GM21423 (cell line): ENCODE measurements around the gene SMAD4.

ENCODE experiments used
- ATAC-seq: cut with Tn5 transposase; IDR thresholded peaks from one replicate; pipeline ENCODE4 v1.9.1; 2021; ENCODE audit warnings: mild to moderate bottlenecking, moderate library complexity; ENCODE audit not compliant: unreplicated experiment

SMAD4 gene

DNA sequence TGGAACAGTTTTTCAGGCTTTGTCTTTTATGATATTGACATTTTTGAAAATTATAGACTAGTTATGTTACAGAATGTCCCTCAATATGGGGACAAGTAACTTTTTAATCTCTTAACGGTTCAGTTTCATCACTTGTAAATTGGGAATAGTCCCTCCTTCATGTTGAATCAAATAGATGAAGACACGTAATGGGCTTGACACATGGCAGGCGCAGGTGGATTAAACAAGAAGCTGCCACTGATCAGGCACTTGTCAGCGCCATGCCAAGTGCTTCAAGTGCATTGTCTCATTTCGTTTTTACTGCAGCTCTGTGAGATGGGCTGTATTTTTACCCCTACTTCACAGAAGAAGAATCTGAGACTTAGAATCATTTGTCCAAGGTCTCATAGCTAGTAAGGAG, 9.5 kb upstream of the SMAD4 start:
- ATAC-seq: no peak

DNA sequence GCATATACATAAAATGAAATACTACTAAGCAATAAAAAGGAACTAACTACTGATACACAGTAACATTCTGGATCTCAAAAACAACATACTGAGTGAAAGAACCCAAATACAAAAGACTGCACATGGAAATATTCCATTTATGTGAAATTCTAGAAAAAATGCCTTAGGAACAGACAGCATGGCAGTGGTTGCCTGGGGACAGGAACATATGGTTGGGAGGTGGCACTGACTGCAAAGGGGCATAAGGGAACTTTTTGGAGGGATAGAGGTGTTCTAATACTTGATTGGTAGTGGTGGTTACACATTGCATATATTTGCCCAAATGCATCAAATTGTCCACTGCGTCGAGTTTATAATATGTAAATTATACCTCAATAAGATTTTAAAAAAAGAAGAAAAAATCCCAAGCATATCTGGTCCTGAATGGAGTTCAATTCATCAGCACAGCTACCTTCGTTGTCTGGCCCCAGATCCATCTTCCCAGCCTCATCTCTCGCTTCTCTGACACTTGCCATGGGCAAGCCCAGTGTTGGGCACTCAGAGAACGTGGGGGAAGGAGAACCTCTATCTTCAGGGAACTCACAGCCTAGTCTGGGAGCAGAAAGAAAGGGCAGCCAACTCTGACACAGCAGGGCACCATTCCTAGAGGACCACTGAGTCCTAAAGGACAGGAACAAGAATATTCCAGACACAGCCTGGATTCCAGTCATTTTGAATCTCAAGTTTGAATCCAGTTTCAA, 8.6 kb upstream of the SMAD4 start:
- no peak for ATAC-seq

DNA sequence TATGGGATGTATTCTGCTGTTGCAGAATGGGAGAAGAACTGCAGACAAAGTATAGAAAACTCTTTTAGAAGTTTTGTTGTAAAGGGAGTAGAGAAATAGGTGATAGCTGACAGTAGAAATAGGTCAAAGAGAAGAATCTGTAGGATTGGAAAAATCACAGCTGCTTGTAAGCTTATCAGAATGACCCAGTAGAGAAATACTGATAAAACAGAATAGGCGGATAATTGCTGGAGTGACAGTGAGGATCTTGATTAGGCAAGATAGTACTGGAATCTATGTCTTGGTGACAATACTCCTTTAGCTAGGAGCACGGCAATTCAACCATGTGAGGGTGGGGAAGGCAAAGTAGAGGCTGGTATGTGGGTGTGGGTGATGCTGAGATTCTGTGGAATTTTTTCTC, 4.5 kb upstream of the SMAD4 start:
- no peak for ATAC-seq

DNA sequence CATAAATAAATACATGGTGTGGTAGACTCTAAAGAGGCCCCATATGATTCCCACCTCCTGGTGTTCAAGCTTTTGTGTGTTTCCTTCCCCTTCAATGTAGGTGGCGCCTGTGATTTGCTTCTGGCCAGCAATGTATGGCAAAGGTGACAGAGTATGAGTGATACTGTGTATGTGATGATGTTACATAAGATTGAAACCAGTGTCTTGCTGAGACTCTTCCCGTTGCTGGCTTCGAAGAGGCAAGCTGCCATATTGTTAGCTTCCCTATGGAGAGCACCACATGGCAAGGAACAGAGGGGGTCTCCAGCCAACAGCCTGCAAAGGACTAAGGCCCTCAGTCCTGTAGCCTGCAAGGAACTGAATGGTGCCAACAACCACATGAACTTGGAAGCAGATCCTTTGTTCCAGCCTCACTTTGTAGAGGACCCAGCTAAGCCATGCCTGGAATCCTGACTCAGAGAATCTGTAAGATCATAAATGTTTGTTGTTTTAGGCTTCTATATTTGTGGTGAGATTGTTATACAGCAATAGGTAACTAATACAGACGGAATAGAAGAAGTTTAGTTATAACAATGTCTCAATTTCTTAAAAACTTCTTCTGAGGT, 1.7 kb upstream of the SMAD4 start:
- ATAC-seq: no peak

DNA sequence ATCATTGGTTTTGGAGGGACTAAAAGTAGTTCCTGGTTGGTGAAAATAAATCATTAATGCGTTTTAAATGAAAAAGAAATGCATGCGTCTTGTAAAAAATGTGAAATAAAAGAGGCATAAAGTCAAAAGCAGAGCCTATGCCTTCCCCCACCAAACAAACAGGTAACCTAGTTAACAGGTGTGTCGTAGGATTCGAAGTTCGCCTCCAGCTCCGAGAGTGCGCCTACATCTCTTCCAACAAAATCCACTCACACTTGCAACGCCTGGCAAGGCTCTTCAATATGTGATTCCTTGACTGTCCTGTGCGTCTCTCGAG, 677 bp upstream of the SMAD4 start:
- ATAC-seq: no peak

DNA sequence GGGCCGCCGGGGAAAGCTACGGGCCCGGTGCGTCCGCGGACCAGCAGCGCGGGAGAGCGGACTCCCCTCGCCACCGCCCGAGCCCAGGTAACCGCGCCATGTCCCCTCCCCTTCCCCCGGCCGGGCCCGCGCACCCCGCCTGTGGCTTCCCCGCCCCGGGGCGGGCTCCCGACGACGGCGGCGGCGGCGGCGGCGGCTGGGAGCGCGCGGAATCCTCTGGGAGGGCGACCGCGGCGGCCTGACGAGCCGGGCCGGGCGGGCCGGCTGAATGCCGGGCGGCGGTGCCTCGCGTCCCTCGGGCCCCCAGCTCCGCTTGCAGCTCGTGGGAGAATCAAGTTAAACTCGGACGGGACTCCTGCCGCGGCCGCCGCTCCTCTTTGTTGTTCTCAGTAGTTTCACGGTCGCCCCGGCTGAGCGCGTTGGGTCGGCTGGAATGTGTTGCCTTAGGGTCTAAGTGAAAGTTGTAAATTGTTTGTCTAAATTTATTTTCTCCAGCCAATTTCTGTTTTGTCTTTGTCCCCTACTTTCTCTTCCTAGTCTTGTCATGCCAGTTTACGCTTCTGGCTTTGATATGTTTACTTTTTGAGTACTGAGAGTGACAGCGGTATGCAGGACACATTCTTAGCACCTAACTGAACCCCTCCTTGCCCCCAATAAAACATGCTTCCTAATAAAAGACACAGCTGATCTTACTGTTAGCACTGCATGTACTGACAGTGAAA, 685 bp downstream of the SMAD4 start:
- ATAC-seq: peak; percentile 59

DNA sequence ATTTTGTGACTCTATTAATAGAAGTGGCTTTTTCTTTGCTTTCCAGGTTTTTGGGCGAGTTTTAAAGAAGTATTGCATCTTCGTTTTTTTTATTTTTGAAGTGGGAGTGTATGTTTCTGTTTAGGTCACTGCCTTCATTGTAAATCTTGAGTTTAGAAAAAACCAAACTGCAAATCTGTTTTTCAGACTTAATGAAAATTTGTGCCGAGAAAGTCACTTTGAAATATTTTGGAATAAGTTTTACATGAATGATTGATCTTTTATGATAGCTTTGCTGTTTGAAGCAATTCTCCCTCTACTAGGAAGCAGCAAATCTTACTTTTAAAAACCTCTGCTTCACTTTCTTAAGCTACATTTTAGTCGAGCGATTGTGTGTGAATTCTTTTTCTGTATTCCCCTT, 2.2 kb downstream of the SMAD4 start:
- no peak for ATAC-seq

DNA sequence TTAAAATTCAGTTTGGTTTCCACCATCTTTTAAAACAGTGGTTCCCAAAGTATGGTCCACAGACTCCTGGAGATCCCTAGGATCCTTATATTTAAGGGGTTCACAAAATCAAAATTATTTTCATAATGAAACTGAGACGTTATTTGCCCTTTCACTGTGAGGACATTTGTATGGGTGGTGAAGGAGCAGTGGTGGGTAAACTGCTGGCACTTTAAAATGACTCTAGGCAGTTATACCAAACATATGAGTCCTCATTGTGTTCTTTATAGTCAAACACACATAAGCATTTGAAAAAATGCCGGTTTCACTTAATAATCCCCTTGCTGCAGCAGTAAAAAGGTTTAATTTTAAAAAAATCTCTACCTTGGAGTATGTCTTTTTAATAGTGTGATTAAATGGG, 7.2 kb downstream of the SMAD4 start:
- no peak for ATAC-seq

DNA sequence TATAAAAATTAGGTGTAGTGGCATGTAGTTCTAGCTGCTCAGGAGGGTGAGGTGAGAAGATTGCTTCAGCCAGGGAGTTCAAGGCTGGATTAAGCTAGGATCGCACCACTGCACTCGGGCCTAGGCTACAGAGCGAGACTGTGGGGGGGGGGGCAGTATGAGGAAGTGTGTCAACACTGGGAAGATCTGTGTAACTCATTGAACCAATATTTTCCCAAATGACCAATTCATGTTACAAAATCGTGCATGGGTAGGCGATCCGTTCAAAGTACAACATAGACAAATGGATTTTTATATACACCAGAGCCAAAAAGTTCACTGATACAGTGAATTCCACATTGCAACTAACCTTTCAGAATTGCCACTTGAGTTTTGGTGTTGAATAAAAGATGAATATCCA, 8.1 kb downstream of the SMAD4 start:
- ATAC-seq: no peak

DNA sequence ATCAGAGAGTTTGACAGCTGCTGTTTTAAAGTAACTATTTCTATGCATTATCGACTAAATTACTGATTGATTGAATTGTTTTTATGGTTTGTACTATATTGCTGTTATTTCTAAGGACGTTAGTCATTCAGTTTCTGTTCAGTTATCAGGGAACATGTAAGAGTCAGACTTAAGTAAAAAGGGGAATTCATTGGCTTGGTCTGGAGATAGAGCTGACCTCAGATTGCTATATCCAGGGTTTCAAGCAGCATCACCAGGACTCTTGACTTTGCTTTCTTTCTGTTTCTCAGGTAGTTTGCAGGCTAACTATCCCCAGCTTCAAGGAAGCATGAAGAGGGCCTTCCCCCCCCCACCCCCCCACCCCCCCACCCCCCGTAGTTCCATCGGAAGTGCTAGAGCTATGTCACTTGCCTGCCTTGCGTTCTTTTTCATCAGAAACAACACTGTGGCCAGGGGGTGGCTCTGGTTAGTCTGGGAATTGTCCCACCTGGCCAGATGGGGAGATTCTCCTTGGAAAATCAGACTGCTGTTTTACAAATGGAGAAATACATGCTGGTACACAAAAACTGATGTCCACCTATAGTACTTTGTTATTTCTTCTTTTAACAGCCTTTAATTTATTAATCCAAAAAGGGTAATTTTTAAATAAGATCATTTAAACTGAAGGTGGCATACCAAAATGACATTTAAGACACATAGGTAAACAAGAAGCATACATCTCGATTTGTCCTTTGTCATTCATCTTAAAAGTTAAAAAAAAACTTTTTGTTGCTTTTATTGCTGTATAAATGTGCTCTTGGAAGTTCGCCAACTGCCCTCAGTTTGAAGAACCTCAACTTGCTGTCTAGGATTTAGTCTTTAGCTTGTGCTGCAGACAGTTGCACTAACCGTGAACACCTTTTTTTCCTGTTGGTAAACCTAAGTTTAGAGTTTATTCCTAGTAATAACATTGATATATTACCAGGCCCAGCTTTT, 9.4 kb downstream of the SMAD4 start:
- peak; percentile 54 for ATAC-seq

DNA sequence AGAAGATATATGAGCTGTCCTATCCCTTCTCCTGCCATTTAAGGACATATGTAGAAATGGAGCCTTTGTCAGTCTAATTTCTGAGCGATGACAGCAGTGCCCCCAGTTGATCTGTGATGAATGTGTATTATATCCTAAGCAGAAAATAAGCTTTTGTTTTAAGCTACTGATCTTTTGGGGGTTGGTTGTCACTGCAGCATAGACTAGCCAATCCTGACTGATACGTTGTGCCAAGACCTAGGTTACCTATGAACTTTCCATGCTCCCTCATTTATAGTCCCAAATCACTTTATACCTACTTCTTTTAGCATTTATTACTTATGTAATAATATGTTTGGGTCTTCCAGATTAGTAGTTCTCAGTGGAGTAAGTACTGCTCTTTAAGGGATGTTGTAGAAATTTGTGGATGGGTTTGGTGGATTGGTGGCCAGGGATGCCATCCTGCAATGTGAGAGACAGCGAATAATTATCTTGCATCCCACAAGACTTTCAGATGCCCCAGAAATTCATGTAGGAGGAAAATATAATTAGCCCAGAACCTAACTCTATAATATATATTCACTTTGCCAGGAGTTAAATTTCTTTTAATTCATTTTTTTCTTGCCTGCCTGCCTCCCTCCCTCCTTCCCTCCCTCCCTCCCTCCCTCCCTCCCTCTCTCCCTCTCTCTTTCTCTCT, 11.8 kb downstream of the SMAD4 start:
- ATAC-seq: no peak

DNA sequence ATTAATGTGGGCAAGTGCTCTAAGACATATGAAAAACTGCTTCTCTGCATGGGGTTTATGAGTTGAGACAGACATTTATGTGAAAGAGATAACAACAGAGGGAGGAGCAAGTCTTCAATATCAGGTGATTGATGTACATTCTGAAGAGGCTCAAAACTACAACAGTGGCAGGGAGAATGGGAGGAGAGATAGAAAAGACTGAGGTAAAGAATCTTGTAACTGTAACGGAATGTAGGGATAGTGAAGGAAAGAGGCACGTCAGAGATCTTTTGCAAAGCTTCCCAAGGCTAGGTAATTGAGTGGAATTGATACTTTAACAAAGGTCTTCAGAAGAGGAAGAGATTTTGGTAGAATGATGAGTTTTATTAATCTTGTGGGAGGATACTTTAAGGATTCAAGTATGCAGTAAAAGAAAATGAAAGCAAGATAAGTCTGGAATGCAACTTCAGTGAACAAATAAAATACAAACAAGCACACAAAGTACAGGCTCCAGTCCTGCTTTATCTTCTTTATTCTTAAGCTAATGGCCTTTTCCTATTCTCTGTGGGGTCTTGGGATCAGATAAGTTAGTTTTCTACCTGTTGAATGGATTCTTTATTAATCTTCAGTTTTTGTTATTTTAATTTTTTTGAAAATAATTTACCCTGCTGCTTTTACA, 15.0 kb downstream of the SMAD4 start:
- ATAC-seq: no peak

DNA sequence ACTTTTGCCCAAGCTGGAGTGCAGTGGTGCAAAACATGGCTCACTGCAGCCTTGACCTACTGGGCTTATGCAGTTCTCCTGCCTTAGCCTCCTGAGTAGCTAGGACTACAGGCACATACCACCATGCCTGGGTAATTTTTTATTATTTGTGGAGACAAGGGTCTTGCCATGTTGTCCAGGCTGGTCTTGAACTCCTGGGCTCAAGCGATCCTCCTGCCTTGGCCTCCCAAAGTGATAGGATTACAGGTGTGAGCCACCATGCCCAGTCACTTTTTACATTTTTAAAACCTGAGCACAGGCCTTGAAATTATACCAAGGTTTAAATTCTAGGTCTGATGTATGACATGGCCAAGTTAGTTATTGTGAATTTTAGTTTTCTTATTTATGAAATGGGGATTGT, 18.2 kb downstream of the SMAD4 start:
- ATAC-seq: no peak

DNA sequence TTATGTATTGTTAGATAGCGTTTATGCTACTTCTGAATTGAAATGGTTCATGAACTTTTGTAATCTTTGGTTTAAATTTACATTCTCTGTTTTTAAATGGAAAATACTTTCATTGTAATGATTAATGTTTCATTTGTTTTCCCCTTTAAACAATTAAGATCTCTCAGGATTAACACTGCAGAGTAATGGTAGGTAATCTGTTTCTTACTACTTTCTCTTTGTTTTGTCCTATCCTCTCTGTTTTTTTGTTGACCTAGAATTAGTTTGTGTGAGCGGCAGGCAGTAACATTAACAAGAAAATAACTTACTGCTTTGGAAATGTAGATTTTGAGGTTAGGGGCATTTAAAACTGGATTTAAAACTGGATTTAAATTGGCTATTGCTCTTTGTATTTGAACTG, 19.1 kb downstream of the SMAD4 start:
- ATAC-seq: no peak

DNA sequence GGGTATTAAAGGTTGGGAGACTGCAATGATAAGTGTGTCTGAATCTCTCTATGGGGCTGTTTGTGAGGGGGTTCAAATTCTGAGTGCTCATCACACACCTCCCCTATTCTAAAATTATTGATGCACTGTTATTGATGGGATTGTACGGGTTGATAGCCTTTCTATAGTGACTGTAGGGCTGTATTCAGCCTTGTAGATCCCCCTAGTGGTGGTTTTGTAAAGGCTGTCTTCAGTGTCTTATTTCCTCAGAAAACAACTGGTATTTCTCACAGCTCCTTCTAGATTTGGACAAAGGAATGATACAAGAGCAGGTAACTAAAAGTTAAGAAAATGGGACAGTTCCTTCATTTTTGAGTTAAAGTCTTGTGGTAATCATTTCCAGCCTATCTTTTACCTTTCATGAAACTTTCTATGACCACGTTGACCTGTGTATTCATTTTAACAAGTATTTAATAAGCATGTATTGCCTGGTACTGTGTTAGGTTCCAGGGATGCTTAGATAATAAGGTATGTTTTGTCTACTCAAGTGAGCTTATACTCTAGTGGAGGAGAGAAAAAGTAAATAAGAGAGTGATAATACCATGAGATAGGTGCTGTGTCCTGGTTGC, 21.2 kb downstream of the SMAD4 start:
- peak; percentile 77 for ATAC-seq

DNA sequence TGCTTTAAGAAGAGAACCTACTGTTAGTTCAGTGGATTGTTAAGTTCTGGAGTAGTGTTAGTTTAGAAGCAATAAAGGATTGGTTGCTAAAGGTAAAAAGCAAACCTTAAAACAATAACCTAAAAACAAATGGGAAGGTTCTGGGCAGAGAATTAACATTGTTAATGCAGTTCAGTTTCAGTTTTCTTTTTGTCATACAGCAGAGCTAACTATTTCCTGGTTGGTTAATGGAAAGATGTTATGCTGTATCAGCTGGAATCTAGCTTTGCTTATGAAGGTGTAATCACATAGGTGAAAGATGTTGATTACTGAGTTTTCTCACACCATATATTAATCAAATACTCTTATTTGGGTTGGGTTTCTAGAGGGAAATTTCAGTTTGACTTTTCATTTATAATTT, 23.8 kb downstream of the SMAD4 start:
- peak; percentile 78 for ATAC-seq

DNA sequence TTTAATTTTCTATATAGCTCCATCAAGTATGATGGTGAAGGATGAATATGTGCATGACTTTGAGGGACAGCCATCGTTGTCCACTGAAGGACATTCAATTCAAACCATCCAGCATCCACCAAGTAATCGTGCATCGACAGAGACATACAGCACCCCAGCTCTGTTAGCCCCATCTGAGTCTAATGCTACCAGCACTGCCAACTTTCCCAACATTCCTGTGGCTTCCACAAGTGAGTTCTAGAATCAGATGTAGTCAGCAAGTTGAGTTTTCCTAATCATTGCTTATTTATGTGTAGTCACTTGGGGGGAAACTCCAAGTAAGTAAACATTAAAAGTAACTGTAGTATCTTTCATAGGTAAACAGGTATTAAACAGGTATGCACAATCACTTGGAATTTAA, 24.8 kb downstream of the SMAD4 start:
- ATAC-seq: no peak

DNA sequence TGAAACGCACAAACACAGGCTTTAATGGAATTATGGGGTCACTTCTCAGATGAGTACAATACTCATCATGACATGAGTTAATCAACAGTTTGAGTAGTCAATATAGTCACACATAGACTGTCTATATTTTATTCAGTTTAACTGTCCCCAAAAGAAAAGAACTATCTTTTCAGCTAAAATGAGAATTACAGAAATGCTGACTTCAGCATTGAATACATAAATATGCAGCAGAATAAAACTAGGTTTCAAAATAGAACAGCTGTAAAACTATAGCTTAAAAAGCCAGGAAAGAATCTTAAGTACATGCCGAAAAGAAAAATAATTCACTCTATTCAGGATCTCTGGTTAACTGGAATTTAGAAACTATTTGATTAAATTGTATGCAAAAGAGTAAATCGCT, 30.0 kb downstream of the SMAD4 start:
- ATAC-seq: no peak

DNA sequence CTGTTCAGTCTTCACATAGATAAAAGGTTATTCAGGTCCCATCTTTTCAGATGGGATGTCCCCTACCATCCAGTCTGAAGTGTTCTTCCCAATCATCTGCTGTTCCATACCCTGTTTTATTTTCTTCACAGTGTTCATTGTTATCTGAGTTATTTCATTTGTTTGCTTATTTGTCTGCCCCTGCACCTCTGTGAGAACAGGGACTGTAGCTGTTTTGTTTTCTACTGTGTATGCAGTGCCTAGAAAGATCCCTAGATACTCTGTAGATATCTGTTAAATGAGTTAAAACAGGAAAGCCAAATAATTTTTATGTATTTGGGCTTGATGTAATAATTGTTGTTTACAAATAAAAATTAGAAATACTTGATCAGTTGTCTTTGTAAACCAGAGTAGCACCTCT, 34.2 kb downstream of the SMAD4 start:
- ATAC-seq: no peak

DNA sequence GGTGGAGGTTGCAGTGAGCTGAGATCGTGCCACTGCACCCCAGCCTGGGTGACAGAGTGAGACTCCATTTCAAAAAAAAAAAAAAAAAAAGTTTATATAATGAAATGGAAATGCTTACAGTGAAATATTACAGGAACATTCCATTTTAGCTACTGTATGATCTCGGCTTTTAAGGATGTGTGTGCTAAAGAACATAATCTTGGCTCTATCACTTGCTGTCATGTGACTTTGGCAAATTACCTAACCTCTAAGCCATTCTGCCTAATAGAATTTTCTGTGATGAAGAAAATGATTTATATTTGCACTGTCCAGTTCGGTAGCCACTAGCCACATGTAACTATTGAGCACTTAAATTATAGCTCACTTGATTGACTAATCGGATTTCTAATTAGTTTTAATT, 36.3 kb downstream of the SMAD4 start:
- no peak for ATAC-seq
